GM21515 (cell line): Measurements from ENCODE around the gene ANXA3.
"Not testable (repeated sequence)": the region's sequence is repeated elsewhere in the genome, so short reads cannot be mapped to it uniquely, and the experiment has no call there.

Experiments
- ATAC-seq: cut with Tn5 transposase; IDR thresholded peaks from one replicate; pipeline ENCODE4 v1.9.1; 2021; ENCODE audit not compliant: unreplicated experiment

Gene ANXA3

GRCh38 chr4:78551420-78552351 lies at the start of gene ANXA3:
ANXA3 (plus strand) TSS chr4:78551770; CDS start chr4:78554474, 2,704 bp downstream.
- peak; percentile 59 for ATAC-seq

- ATAC-seq = not testable (repeated sequence)
Observed at GRCh38 chr4:78506260-78506659, 45.3 kb upstream of the ANXA3 start.

DNA sequence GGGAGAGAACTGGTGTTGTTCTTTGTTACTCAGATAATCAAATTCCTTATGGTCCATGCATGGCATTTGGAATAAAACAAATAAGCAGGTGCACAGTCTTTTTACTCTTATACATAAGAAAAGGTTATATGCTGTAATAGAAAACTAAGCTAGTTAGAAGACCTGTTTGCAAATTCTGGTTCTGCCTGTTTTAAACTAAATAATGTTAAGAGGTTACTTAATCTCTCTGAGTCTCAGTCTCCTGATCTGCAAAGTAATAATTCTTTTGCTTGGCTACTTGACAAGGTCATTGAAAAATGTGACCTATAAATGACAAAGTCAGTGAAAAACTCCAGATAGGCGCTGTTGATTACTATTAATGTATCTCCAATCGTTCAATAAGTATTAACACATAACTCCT lies 42.5 kb upstream of the ANXA3 start:
- ATAC-seq = no peak

DNA sequence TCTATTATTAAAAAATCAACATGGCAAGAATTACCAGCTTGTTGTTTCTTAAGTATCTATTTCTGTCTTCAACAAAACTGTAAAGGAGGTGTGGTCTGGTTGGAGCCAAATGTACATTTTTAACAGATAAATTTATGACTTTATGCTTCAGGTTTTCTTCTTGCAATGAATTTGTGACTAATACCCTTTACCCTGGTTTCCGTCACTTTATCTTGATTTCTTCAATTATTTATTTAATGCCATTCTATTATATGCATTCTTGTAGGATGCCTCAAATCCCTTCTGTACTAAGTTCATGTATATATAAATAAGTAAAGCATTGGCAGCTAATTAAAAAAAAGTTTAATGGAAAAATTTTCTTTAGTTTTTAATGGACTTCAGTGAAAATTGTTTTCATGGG lies 41.5 kb upstream of the ANXA3 start:
- no peak for ATAC-seq

DNA sequence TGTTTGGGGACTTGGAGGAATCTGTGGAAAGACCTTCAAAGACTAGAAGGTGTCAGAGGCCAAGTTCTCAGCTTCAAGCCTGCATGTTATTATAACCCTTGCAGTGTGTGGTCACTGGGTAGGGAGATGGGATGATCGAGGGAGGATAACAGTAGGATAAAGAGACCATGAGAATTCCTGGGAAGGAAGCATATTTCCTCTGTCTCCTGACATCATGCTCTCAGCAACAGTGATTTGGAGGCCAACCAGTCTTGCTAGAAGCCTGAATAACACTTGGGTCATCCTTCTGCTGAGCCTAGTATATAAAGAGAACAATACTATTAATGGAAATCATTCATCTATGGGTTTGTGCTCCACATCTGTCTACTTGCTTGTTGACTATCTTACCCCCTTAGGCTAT lies 40.9 kb upstream of the ANXA3 start:
- no peak for ATAC-seq

GRCh38 chr4:78512357-78512920 lies 39.1 kb upstream of the ANXA3 start:
- ATAC-seq = no peak

DNA sequence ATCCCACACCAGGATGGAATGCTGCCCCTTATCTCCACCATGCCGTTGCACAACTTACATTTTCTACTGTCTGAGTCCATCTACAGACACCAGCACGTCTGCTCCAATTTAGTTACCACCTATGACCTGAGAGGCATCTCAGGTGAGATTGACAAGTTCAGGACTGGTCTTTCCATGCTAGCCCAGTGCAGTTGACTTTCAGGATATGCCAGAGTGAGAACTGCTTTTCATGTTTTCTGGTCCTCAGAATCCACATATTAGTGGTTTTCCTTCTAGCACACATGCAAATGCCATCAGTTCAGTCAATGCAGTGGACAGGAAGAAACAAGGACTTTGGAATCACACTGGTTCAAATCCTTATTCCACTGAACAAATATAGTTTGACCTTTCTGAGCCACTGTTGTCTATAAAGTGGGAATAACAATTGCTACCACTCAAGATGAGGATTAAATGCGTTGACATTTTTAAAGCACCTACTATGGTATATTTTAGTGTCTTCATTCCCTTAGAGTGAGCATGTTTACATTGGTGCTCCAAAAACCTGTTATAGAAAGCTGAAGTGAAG lies 38.1 kb upstream of the ANXA3 start:
- ATAC-seq = no peak

DNA sequence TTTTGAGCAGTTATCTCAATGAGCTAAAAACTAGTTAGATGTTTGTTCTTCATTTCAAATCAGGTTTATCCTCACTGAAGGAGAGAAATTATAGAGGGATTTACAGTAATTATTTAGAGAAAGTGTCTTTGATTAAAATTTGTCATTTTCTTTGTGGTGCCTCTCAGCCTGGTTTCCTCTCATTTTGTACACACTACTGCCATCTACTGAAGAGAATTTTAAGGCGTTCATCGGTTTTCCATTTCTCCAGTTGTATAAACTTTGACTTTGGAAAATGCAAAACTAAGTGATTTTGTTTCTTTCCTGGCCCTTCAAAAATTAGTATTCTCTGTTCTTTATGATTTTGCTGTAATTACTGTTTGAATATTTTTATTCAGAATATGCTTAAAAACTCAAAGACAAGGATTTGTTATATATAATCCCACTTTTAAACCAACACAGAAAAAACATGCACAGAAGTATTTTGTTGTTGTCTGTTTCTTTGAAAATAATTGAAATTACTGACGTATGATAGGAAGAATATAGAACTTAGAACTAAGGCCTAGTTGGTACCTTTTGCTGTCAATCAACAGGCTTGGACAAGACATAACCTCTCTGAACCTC lies 34.4 kb upstream of the ANXA3 start:
- no peak for ATAC-seq

DNA sequence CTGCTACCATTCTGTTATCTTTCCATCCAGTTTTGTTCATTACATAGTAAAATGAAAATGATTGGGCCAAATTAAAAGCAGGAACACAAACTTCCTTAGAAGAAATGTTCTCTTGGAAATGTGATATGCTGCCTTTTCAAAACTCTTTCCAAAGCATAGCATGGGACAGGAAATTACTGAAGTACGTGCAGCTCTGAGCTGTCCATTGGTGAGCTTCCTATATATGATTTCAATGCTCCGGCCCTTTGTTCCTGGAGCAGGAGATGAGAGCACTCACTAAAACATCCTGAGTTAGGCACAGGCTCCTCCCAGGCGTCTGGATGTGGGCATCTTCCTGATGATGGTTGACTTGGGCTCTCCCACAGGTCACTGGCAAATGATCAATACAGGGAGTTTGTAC lies 33.0 kb upstream of the ANXA3 start:
- ATAC-seq = no peak

- no peak for ATAC-seq
Observed at GRCh38 chr4:78519962-78520361, 31.6 kb upstream of the ANXA3 start.

- ATAC-seq = no peak
Observed at GRCh38 chr4:78520808-78521226, 30.8 kb upstream of the ANXA3 start.

- ATAC-seq = no peak
Observed at GRCh38 chr4:78524009-78524408, 27.6 kb upstream of the ANXA3 start.

GRCh38 chr4:78525559-78525958 lies 26.0 kb upstream of the ANXA3 start:
- no peak for ATAC-seq

DNA sequence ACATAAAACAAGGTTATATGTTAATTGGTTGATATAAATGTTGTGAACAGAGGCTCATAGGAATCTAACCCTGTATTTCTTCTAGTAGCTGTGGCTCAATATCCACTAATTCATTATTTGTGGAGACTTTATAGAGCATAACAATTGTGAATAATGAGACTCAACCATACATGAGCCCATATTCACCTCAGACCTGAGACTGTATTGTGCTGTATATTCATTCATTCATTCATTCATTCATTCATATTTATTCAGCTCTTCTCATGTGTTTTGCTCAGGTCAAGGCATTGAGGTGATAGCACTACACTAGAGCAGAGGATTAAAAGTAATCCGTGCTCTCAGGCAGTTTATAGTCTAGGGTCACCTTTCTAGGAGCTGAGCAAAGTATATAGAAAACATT lies 24.5 kb upstream of the ANXA3 start:
- no peak for ATAC-seq

DNA sequence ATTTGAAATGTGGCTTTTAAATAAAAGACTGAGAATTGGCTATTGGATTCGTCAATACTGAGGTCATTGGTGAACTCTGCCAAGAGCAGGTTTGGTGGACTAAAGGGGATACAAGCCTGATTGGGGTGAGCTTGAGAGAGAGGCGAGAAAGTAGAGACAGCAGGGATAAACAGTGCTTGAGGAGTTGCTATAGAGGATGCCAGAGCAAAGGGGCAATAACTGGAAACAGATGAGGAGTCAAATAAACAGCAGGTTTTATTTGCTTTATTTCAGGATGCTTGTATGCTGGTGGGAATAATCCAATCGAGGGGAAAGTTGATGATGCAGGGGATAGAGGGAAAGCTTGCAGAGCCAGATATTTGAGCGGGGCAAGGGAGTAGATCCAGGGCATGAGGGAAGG lies 24.0 kb upstream of the ANXA3 start:
- no peak for ATAC-seq

GRCh38 chr4:78528327-78528726 lies 23.2 kb upstream of the ANXA3 start:
- ATAC-seq = no peak

DNA sequence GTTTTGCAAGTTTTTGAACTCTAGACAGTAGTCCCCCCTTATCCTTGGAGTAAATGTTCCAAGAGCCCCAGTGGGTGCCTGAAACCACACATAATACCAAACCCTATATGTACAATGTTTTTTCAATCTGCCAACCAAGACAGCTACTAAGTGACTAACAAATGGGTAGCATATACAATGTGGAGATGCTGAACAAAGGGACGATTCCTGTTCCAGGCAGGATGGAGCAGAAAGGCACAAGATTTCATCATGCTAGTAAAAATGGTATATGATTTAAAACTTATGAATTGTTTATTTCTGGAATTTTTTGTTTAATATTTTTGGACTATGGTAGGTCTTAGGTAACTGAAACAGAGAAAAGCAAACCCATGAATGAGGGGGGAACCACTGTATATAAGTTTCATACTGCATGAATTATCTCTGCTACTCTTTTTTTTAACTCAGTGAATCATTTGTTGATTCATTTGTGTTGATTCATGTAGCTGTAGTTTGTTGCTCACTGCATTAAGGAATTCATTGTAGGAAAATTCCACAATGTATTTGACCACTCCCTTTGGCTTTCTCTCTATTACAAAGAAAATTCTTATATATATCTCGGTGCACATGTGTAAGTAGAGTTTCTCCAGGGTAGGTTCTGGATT lies 21.9 kb upstream of the ANXA3 start:
- ATAC-seq = no peak

GRCh38 chr4:78532046-78532445 lies 19.5 kb upstream of the ANXA3 start:
- no peak for ATAC-seq

DNA sequence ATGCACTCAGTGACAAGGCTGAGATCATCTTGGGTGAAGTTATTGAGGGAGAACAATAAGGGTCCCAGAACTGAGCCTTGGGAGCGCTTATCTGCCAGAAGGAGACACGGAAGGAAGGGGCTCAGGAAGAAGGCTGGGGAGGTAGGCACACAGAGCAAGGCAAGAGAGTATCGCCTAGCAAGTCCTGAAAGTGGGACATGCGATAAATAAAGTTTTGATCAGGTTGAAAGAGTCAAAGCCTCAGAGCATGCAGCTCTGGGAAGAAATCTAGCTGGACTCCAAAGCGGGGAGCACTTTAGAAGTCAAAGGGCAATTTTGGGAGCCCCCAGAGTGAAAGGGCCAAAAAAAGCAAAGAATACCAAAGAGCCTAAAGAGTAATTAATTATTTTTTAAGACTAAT lies 17.7 kb upstream of the ANXA3 start:
- no peak for ATAC-seq

DNA sequence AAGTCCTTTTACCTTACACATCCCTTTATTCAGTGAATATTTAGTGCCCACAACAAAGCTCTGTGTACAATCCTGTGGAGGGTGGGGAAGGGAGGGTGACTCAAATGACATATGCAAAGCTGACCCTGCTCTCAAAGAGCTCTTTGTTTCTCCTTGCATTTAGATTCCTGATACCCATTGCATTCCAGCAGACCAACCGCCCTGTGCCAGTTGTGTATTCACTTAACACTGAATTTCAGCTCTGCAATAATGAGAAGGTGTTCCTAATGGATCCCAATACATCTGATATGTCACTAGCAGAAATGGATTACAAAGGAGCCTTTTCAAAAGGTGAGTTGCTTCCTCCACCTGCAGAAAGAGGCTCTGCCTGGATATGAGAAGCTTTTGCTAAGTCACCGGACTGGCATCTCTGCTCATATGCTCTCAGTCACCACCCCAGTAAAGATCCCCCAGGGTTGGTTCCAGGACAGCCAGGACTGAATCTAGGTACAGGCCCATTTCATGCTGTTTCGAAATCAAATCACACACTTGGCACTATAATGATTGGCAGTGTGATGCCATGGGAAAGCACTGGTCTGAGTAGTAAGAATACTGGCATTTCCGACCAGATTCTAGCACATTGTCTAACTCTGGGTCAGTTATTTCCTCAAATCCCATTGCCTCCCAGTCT lies 17.1 kb upstream of the ANXA3 start:
- no peak for ATAC-seq

- ATAC-seq = no peak
Observed at GRCh38 chr4:78542373-78542772, 9.2 kb upstream of the ANXA3 start.
